Stimulated activated CD4-positive, alpha-beta T cell treated with anti-CD3 and anti-CD28 coated beads, Interleukin-12 subunit alpha, Interleukin-12 subunit beta, amount 100 ng/mL, for 4 hours (primary cell): ENCODE results near the gene PBX2.
"Not testable (repeated sequence)": the region's sequence is repeated elsewhere in the genome, so short reads cannot be mapped to it uniquely, and the experiment has no call there.

Experiments
- DNase-seq: peaks from one replicate; pipeline ENCODE4 v3.0.0-alpha.2; 2020

Gene PBX2, protein sequence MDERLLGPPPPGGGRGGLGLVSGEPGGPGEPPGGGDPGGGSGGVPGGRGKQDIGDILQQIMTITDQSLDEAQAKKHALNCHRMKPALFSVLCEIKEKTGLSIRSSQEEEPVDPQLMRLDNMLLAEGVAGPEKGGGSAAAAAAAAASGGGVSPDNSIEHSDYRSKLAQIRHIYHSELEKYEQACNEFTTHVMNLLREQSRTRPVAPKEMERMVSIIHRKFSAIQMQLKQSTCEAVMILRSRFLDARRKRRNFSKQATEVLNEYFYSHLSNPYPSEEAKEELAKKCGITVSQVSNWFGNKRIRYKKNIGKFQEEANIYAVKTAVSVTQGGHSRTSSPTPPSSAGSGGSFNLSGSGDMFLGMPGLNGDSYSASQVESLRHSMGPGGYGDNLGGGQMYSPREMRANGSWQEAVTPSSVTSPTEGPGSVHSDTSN

DNA sequence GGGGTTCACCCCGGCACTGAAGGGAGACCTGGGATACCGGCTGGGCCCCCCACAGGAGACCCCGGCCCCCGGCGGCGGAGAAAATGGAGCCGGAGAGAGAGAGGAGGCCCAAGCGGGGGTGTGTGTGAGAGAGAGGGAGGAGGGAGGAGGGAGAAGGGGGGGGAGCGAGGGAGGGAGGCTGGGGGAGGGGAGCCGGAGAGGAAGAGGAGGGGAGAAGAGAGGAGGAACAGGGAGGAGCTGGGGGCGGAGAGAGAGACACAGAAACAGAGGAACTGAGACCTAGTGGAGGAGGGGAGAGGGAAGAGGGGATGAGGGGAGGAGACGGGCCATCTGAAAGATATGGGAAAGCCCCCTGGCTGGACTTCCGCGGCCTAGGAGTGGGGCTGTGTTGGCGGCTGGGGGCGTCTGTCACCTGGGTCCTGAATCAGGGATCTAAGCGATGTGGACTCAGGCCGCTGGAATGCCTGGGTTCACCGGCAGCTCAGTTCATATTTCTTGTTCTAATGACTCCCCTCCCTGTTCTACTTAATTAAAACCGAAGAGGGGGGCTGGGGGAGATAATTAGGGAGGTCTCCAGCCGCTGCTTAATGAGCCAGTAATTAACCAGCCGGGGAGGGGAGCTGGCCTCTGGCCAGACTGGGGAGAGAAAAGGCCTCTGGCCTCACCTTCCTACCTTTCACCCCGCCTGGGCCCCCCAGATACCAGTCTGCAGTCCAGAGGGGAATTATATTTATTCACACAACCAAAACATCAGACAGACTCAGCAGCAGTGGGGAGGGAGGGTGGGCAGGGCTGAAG lies at the start of gene PBX2:
PBX2 (minus strand) TSS at position 149 of the 798 bp plus-strand sequence. CDS start 287 bp downstream, outside the sequence.
- DNase-seq: peak; percentile 86

- no peak for DNase-seq
Measured at GRCh38 chr6:32239462-32239861, 49.5 kb upstream of the PBX2 start.

DNA sequence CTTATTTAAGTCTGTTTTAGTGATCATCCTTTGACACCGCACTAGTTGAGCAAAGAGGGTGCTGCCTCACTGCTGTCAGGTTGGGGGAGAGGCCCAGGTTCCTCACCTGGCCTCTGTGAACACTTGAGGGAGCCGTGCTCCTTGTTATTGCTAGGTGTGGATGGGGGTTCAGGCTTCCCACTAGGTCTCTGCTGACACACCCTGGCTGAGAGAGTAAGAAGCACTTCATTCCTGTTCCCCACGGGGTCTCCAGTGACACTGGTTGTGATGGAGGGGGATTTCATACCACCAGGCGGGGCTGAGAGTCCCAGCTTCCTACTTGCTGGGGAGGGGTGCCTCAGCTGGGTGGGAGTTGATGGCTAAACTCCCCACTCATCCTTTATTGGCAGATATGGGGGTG lies 44.9 kb upstream of the PBX2 start:
- no peak for DNase-seq

GRCh38 chr6:32226434-32226833 lies 36.4 kb upstream of the PBX2 start:
- DNase-seq: no peak

DNA sequence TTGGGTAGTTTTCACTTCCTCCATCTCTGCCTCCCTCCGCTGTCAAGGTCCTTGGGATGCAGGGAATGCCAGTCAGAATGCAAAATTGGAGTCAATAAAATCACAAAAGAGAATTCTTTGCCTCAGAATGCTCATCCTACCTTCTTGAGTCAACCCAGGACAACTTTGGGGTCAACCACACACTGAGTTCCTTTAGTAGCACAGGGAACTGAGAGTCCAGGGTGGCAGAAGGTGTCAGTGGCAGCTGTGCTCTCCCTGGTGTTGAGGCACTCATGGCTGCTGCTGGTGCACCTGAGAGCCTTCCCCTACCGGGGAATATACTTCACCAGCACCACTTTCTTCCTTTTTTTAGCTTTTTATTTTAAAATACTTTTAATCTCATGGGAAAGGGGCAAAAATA lies 34.7 kb upstream of the PBX2 start:
- no peak for DNase-seq

- DNase-seq: no peak
Measured at GRCh38 chr6:32223258-32224235, 33.5 kb upstream of the PBX2 start, which contains the start of gene NOTCH4. NOTCH4 (minus strand) TSS chr6:32224067; CDS start chr6:32223928, 139 bp downstream.

DNA sequence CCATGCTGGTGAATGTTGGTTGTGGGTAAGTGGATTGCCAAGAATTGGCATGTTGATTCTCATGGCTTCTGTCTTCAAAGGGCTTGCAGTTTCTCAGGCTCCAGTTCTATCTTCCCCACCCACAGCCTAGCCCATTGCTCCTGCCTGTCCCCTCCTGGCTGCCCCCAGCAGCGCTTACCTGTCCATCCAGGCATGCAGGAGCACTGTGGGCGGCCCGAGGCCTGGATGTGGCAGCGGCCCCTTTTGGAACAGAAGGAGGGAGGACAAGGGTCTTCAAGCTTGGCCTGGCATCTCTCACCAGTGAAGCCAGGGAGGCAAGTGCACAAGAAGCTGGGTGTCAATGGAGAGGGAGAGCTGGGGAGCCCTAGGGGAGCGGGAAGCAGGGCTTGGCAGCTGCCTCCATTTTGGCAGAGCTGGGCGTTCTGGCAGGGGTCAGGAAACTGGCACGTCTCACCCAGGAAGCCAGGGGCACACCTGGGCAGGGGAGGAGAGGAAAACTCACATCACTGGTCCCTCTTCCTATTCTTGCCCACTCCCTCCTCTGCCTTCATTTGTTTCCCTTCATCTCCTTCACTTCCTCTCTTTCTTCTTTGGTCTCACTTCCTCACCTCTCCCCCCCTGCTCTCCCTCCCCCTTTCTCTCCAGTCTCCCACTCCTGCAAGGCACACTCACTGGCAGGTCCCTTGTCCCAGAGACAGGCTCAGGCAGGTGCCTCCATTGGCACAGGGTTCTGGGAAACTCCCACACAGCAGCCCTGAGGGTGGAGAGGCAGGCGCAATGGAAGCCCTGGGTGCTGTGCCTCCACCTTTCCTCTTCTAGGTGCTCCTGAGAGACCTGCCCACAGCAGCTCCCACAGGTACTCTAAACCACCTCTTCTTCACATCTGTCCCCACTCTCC lies 32.6 kb upstream of the PBX2 start:
- DNase-seq: no peak

- no peak for DNase-seq
Measured at GRCh38 chr6:32220021-32220420, 30.0 kb upstream of the PBX2 start.

DNA sequence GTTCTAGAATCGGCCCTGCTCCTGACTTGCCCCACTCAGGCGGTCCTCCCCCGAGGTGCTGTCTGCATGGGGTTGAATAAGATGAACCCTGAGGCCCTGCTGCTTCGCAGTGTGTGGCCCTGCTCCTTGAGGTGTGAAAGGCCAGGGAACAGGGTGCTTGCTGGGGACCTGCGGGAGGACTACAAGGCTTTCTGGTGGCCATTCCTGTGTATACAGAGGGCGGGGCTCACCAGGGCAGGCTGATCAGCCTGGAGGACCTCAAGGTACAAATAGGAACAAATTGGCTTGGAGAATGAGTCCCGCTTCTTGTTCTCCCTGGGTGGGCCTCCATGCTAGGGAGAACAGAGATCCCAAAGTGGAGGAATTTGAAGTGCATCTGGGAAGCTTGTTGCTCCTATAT lies 28.2 kb upstream of the PBX2 start:
- no peak for DNase-seq

DNA sequence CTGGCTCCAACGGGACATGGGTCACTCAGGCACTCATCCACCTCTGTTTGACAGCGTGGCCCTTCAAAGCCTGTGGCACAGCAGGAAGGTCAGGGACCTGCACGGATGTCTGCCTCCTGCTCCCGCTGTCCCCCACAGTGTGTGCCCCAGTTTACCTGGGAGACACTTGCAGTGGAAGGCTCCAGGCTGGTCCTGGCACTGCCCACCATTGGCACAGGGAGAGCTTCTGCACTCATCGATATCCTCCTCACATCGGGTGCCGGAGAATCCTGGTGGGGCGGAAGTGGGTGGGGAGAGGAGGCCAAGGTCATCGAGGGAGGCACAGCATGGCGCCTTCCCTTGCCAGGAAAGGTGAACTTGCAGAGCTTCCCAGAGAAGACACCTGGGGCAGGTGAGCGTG lies 27.0 kb upstream of the PBX2 start:
- DNase-seq: no peak

GRCh38 chr6:32216285-32216684 lies 26.3 kb upstream of the PBX2 start:
- DNase-seq: no peak

DNA sequence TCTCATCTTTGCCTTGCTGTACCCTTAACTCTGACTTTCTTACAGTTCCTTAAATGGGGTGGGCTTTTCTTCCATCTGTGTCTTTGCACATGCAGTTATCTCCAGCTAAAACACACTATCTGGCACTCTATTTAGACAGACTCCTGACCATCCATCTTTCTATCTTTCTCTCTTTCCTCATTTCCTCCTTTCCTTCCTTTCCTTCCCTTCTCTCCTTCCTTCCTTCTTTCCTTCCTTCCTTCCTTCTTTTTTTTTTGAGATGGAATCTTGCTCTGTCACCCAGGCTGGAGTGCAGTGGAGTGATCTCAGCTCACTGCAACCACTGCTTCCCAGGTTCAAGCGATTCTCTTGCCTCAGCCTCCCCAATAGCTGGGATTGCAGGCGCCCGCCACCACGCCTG lies 25.6 kb upstream of the PBX2 start:
- no peak for DNase-seq

GRCh38 chr6:32214126-32214525 lies 24.1 kb upstream of the PBX2 start:
- no peak for DNase-seq

GRCh38 chr6:32213649-32214048 lies 23.6 kb upstream of the PBX2 start:
- no peak for DNase-seq

GRCh38 chr6:32212076-32212760 lies 22.2 kb upstream of the PBX2 start:
- no peak for DNase-seq

DNA sequence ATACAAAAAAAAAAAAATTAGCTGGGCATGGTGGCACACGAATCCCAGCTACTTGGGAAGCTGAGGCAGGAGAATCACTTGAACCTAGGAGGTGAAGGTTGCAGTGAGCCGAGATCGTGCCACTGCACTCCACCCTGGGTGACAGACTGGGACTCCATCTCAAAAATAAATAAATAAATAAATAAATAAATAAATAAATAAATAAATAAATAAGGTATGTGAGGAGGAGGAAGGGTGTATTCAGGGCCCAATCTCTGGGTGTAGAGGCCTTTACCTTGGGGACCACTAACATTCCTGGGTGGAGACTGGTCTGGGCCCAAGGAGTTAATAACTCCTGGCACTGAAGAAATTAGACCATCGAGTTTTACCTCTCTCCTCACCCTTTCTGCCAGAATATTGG lies 21.4 kb upstream of the PBX2 start:
- not testable (repeated sequence) for DNase-seq

GRCh38 chr6:32210191-32210601 lies 20.2 kb upstream of the PBX2 start:
- DNase-seq: no peak

GRCh38 chr6:32208996-32209395 lies 19.0 kb upstream of the PBX2 start:
- no peak for DNase-seq

DNA sequence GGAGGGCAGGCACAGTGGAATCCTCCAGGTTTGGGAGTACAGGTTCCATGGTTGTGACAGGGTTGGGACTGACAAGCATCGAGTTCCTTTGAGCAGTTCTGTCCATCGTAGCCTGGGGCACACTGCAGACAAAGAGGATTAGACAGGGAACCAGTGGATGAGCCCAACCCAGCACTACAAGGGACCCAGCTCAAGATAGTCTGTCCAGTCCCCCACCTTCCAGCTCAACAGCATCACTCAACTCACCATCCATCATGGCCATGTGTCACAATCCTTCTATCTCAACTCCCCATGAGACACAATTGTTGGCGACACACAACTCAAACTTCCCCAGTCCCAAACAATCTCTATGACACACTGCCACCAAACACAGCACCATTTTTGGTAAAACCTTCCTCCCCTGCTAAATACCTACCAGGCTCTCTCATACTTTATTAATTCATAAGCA lies 14.3 kb upstream of the PBX2 start:
- no peak for DNase-seq

DNA sequence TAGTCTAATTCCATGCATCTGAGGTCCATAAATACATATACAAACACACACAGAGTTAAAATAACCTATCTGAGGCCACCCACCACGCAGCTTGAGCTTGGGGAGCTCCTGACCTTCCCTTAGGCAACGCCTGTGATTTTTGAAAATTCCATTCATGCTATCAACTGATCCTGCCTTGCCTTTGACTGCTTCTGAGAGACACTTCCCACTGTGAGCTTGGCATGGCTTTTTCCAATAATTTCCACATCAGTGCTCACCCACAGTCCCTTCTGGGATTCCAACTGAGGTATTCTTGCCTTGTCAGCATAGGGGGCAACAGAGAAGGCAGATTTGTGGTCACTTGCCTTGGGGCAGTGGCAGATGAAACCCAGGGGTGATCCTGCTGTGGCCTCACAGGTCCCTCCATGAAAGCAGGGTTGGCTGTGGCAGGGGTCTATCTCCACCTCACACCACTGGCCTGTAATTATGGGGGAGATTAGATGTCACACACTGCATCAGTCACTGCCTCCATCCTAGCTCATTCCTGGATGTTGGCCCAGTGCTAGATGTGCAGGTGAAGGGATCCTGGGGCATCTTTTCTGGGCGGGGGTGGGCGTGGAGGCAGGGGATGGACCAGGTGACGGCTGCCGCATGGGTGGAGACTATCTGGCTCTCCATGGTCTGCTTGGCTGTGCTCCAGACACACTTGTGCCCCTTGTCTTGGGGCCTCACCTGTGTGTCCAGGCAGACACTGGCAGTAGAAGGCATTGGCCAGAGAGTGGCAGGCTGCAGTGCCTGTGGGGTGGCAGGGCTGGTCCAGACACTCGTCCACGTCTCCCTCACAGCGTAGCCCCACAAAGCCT lies 13.6 kb upstream of the PBX2 start:
- no peak for DNase-seq
